Mesenchymal stem cell (in vitro differentiated cells and primary cell): Measurements from ENCODE around the gene GLDC.

Experiments
- DNase-seq: peaks from one replicate; pipeline ENCODE4 v3.0.0-alpha.2; 2013
- H2AFZ ChIP-seq: one replicate; pipeline ENCODE4 v1.6.1; 2013; ENCODE audit warnings: low read depth, mild to moderate bottlenecking, control low read depth, inconsistent platforms, low read length, moderate library complexity
- H2AK5ac ChIP-seq: 2 replicates; pipeline ENCODE4 v1.6.1; 2013; ENCODE audit warnings: low read length, moderate library complexity, mild to moderate bottlenecking, inconsistent platforms; ENCODE audit not compliant: severe bottlenecking
- H2BK120ac ChIP-seq: one replicate; pipeline ENCODE4 v1.6.1; 2013; ENCODE audit warnings: low read depth, mild to moderate bottlenecking, inconsistent platforms, low read length, moderate library complexity
- H2BK12ac ChIP-seq, 2 experiments: one replicate each; pipeline ENCODE4 v1.6.1; 2013; ENCODE audit warnings: inconsistent platforms in 2 of 2, low read length in 2 of 2, mild to moderate bottlenecking in 2 of 2, moderate library complexity in 2 of 2, control low read depth in 1 of 2
- H2BK15ac ChIP-seq: one replicate; pipeline ENCODE4 v1.6.1; 2013; ENCODE audit warnings: mild to moderate bottlenecking, low read depth, inconsistent platforms; ENCODE audit not compliant: poor library complexity, severe bottlenecking
- H2BK5ac ChIP-seq: 2 replicates; pipeline ENCODE4 v1.6.1; 2013; ENCODE audit warnings: low read depth, mild to moderate bottlenecking, low read length, control low read depth, inconsistent platforms; ENCODE audit not compliant: poor library complexity, severe bottlenecking
- H3K14ac ChIP-seq, 2 experiments: one replicate each; pipeline ENCODE4 v1.6.1; 2013; ENCODE audit warnings: inconsistent platforms in 2 of 2, low read length in 2 of 2, control low read depth in 1 of 2, mild to moderate bottlenecking in 1 of 2, moderate library complexity in 1 of 2
- H3K18ac ChIP-seq, 2 experiments: one replicate each; pipeline ENCODE4 v1.6.1; 2013; ENCODE audit warnings: inconsistent platforms in 2 of 2, low read length in 2 of 2, control low read depth in 1 of 2, low read depth in 1 of 2, mild to moderate bottlenecking in 1 of 2
- H3K23ac ChIP-seq, 2 experiments: one replicate each; pipeline ENCODE4 v1.6.1; 2013; ENCODE audit warnings: inconsistent platforms in 2 of 2, low read length in 2 of 2, mild to moderate bottlenecking in 2 of 2, moderate library complexity in 2 of 2, control low read depth in 1 of 2
- H3K27ac ChIP-seq: 2 replicates; pipeline ENCODE4 v1.5.1; 2013; ENCODE audit warnings: mild to moderate bottlenecking, moderate library complexity, low read length, control low read depth, inconsistent platforms; ENCODE audit not compliant: poor library complexity, severe bottlenecking
- H3K27me3 ChIP-seq, 2 experiments: 2 replicates each; pipeline versions ENCODE4 v1.6.1 to v1.7.0; 2013; ENCODE audit warnings: low read length in 2 of 2, mild to moderate bottlenecking in 2 of 2, moderate library complexity in 2 of 2, control low read depth in 1 of 2, inconsistent platforms in 1 of 2; ENCODE audit not compliant: control insufficient read depth in 1 of 2, insufficient read depth in 1 of 2
- H3K36me3 ChIP-seq, 2 experiments: 2 replicates each; pipeline versions ENCODE4 v1.6.1 to v1.7.0; 2013; ENCODE audit warnings: low read length in 2 of 2, control low read depth in 1 of 2, inconsistent platforms in 1 of 2, low read depth in 1 of 2, mild to moderate bottlenecking in 1 of 2; ENCODE audit not compliant: insufficient read depth in 2 of 2, control insufficient read depth in 1 of 2
- H3K4ac ChIP-seq, 2 experiments: one replicate each; pipeline ENCODE4 v1.6.1; 2013; ENCODE audit warnings: inconsistent platforms in 2 of 2, low read length in 2 of 2, mild to moderate bottlenecking in 2 of 2, moderate library complexity in 2 of 2, control low read depth in 1 of 2, low read depth in 1 of 2
- H3K4me1 ChIP-seq: 2 replicates; pipeline ENCODE4 v1.6.1; 2013; ENCODE audit warnings: low read depth, low read length, control low read depth; ENCODE audit not compliant: control insufficient read depth, insufficient read depth
- H3K4me2 ChIP-seq: 2 replicates; pipeline ENCODE4 v1.6.1; 2013; ENCODE audit warnings: low read length, mild to moderate bottlenecking, inconsistent platforms; ENCODE audit not compliant: poor library complexity, severe bottlenecking
- H3K4me3 ChIP-seq, 2 experiments: 2 replicates each; pipeline versions ENCODE4 v1.5.1 to v1.7.0; 2013; ENCODE audit warnings: low read length in 2 of 2, mild to moderate bottlenecking in 2 of 2, control low read depth in 1 of 2, low read depth in 1 of 2; ENCODE audit not compliant: insufficient read depth in 1 of 2
- H3K79me1 ChIP-seq: replicated peaks from 2 replicates; pipeline ENCODE4 v1.6.1; 2013; ENCODE audit warnings: mild to moderate bottlenecking, control low read depth, low read length, inconsistent platforms; ENCODE audit not compliant: poor library complexity, severe bottlenecking
- H3K9ac ChIP-seq: 2 replicates; pipeline ENCODE4 v1.7.0; 2013; ENCODE audit warnings: mild to moderate bottlenecking, low read length, moderate library complexity
- H3K9me3 ChIP-seq: 2 replicates; pipeline ENCODE4 v1.7.0; 2013; ENCODE audit warnings: mild to moderate bottlenecking, low read length; ENCODE audit not compliant: control insufficient read depth
- H4K8ac ChIP-seq: one replicate; pipeline ENCODE4 v1.6.1; 2013; ENCODE audit warnings: inconsistent platforms, mild to moderate bottlenecking, low read length, moderate library complexity
- H4K91ac ChIP-seq: one replicate; pipeline ENCODE4 v1.6.1; 2013; ENCODE audit warnings: mild to moderate bottlenecking, low read length, inconsistent platforms
- WGBS: methylation state at CpG from one replicate; pipeline ENCODE4 v1.1.7; 2013; ENCODE audit warnings: mixed read lengths; 5-methylcytosine and 5-hydroxymethylcytosine counted together

GLDC gene

GRCh38 chr9:6598249-6598725 lies 47.2 kb downstream of the GLDC start:
- Histone ChIP-seq H3K14ac (no peak overlapping the region), H3K4me2 (no peak overlapping the region), H3K27me3 (no peaks in the 10 kb centered on the region), H2BK15ac (no peak overlapping the region), H3K4me1 (no peaks in the 10 kb centered on the region), H2AK5ac (no peak overlapping the region), H3K4ac (no peak overlapping the region), H3K79me1 (no peaks in the 10 kb centered on the region), H3K9ac (no peak overlapping the region), H4K91ac (no peak overlapping the region), H3K27ac (no peak overlapping the region), H3K9me3 (no peaks in the 10 kb centered on the region), H2BK12ac (no peak overlapping the region), H3K18ac (no peak overlapping the region), H2BK5ac (no peak overlapping the region), H3K4me3 (no peak overlapping the region), H3K23ac (no peak overlapping the region), H2BK120ac (no peak overlapping the region), H3K36me3 (no peaks in the 10 kb centered on the region), H4K8ac (no peak overlapping the region), H2AFZ (no peak overlapping the region)
- no CpG with 5 or more reads among the region's 4 CpGs for WGBS
- DNase-seq = no peak

- no peak overlapping the region for H3K4me2 ChIP-seq
- no peak overlapping the region for H4K91ac ChIP-seq
- no peak overlapping the region for H2AK5ac ChIP-seq
- H3K23ac ChIP-seq = no peak overlapping the region
- no peaks in the 10 kb centered on the region for H3K9me3 ChIP-seq
- no peaks in the 10 kb centered on the region for H3K36me3 ChIP-seq
- H3K27me3 ChIP-seq = no peaks in the 10 kb centered on the region
- H3K9ac ChIP-seq = no peak overlapping the region
- no peak overlapping the region for H4K8ac ChIP-seq
- 89% methylated on average over 4 of the region's 4 CpGs for WGBS
- H3K18ac ChIP-seq = no peak overlapping the region
- no peak overlapping the region for H2BK5ac ChIP-seq
- no peaks in the 10 kb centered on the region for H3K79me1 ChIP-seq
- H2BK15ac ChIP-seq = no peak overlapping the region
- H2BK12ac ChIP-seq = no peak overlapping the region
- H2BK120ac ChIP-seq = no peak overlapping the region
- H3K4ac ChIP-seq = no peak overlapping the region
- no peak overlapping the region for H3K14ac ChIP-seq
- DNase-seq = no peak
- H3K27ac ChIP-seq = no peak overlapping the region
- no peaks in the 10 kb centered on the region for H3K4me1 ChIP-seq
- no peak overlapping the region for H3K4me3 ChIP-seq
- H2AFZ ChIP-seq = no peak overlapping the region
Measured at GRCh38 chr9:6592791-6593190, 52.7 kb downstream of the GLDC start.

GRCh38 chr9:6592231-6592630 lies 53.3 kb downstream of the GLDC start:
- Histone ChIP-seq H3K18ac (no peak overlapping the region), H2AFZ (no peak overlapping the region), H3K27ac (no peak overlapping the region), H3K4ac (no peak overlapping the region), H3K9ac (no peak overlapping the region), H4K91ac (no peak overlapping the region), H3K79me1 (no peaks in the 10 kb centered on the region), H3K4me3 (no peak overlapping the region), H2BK12ac (no peak overlapping the region), H3K14ac (no peak overlapping the region), H3K36me3 (no peaks in the 10 kb centered on the region), H2BK15ac (no peak overlapping the region), H2BK5ac (no peak overlapping the region), H4K8ac (no peak overlapping the region), H3K9me3 (no peaks in the 10 kb centered on the region), H3K4me2 (no peak overlapping the region), H3K4me1 (no peaks in the 10 kb centered on the region), H3K23ac (no peak overlapping the region), H3K27me3 (no peaks in the 10 kb centered on the region), H2AK5ac (no peak overlapping the region), H2BK120ac (no peak overlapping the region)
- WGBS = 42% methylated on average over 2 of the region's 2 CpGs
- DNase-seq = no peak

GRCh38 chr9:6590772-6591384 lies 54.7 kb downstream of the GLDC start:
- H3K79me1 ChIP-seq = no peaks in the 10 kb centered on the region
- no peak overlapping the region for H2AK5ac ChIP-seq
- H3K4ac ChIP-seq = no peak overlapping the region
- no peak for DNase-seq
- H3K9me3 ChIP-seq = no peaks in the 10 kb centered on the region
- no peaks in the 10 kb centered on the region for H3K36me3 ChIP-seq
- H4K91ac ChIP-seq = no peak overlapping the region
- H3K27ac ChIP-seq = no peak overlapping the region
- no peak overlapping the region for H3K18ac ChIP-seq
- H2BK120ac ChIP-seq = no peak overlapping the region
- no peak overlapping the region for H3K23ac ChIP-seq
- no peak overlapping the region for H3K4me3 ChIP-seq
- no peak overlapping the region for H3K9ac ChIP-seq
- H2BK15ac ChIP-seq = no peak overlapping the region
- no peaks in the 10 kb centered on the region for H3K27me3 ChIP-seq
- no peak overlapping the region for H2BK5ac ChIP-seq
- H3K4me1 ChIP-seq = no peaks in the 10 kb centered on the region
- H3K14ac ChIP-seq = no peak overlapping the region
- H4K8ac ChIP-seq = no peak overlapping the region
- H2AFZ ChIP-seq = no peak overlapping the region
- no peak overlapping the region for H2BK12ac ChIP-seq
- no peak overlapping the region for H3K4me2 ChIP-seq
- 43% methylated on average over 2 of the region's 2 CpGs for WGBS
